Esophagus squamous epithelium (tissue), 5 donors: Measurements from ENCODE around the gene HEG1. TPM values are rescaled to one million over a fixed set of nuclear protein-coding genes. Genes with fewer than 3 reads are reported as not detected.

Experiments
- DNase-seq: peaks from one replicate; lab custom pipeline; 2025; lab: John Stamatoyannopoulos, UW
- H3K27ac ChIP-seq, 4 donors: fragments of 200-600 bp; sonication (generic); one replicate each; pipeline ENCODE4 v1.5.1; 2016 to 2019; ENCODE audit warnings: mild to moderate bottlenecking in 1 of 4
- H3K27me3 ChIP-seq, 4 donors: fragments of 200-600 bp; sonication (generic); 1 replicate in 3 of 4; 2 replicates in 1 of 4; pipeline versions ENCODE4 v1.5.1 to v1.6.0; 2017 to 2021; ENCODE audit warnings: antibody characterized with exemption in 1 of 4
- H3K36me3 ChIP-seq, 3 donors: fragments of 200-600 bp; sonication (generic); one replicate each; pipeline ENCODE4 v1.5.1; 2016 to 2019
- H3K4me1 ChIP-seq, 3 donors: fragments of 200-600 bp; sonication (generic); one replicate each; pipeline ENCODE4 v1.5.1; 2017 to 2019
- H3K4me3 ChIP-seq, 4 donors: fragments of 200-600 bp; sonication (generic); 1 replicate in 3 of 4; 2 replicates in 1 of 4; pipeline ENCODE4 v1.5.1; 2016 to 2019; ENCODE audit warnings: mild to moderate bottlenecking in 2 of 4, moderate library complexity in 1 of 4
- H3K9me3 ChIP-seq, 3 donors: fragments of 200-600 bp; sonication (generic); one replicate each; pipeline ENCODE4 v1.5.1; 2016 to 2019
- CTCF ChIP-seq, 6 experiments: fragments of 450-650 bp in 4 of 6; fragments of 200-600 bp in 2 of 6; sonication (generic) in 2 of 6; IDR thresholded peaks; one replicate each; pipeline ENCODE4 v1.5.1; 2016 to 2019; ENCODE audit warnings: antibody characterized with exemption in 6 of 6, mild to moderate bottlenecking in 4 of 6, moderate library complexity in 4 of 6
- POLR2A ChIP-seq, 4 donors: fragments of 450-650 bp; IDR thresholded peaks; one replicate each; pipeline ENCODE4 v1.6.1; 2017; ENCODE audit warnings: antibody characterized with exemption in 4 of 4, mild to moderate bottlenecking in 4 of 4, moderate library complexity in 3 of 4
- WGBS, 2 donors: methylation state at CpG; one replicate each; pipeline ENCODE4 v1.1.5; 2018; 5-methylcytosine and 5-hydroxymethylcytosine counted together
- intact Hi-C: fragments of 100-400 bp; cut with DNase I; formaldehyde crosslinking; loops from one replicate; pipeline ENCODE4 v1.15.0; 2022
- total RNA-seq, 4 donors: library from RNA; depleted of rRNA; stranded (reverse); fragments of >200 nt; gene quantifications; one replicate each; pipeline ENCODE4 v1.1.0, GENCODE V29; 2016
- donor health status: DM: yes; HTN: yes; CAD: no.

Gene HEG1
- total RNA-seq, 4 donors from 2014 or later, result 13.3 to 37.2 (median 22.5) TPM

- H3K36me3 ChIP-seq, result no peaks in the 10 kb centered on the region
- DNase-seq, result no peak
- TF ChIP-seq POLR2A (IDR thresholded peaks at IDR 0.05) (no peak), CTCF (IDR thresholded peaks at IDR 0.05) (no peak)
- no peak within 1 kb of the TSS for H3K27ac ChIP-seq
- 66 to 78% methylated on average over 5 of the region's 5 CpGs for WGBS, 2 donors
- no peaks in the 10 kb centered on the region for H3K27me3 ChIP-seq
- H3K4me3 ChIP-seq, result no peak within 1 kb of the TSS
- H3K9me3 ChIP-seq, result no peaks in the 10 kb centered on the region
- H3K4me1 ChIP-seq, result no peaks in the 10 kb centered on the region
- intact Hi-C loops, result no loop called here
Observed at GRCh38 chr3:124934577-124934976, 121.2 kb downstream of the HEG1 start, which contains the start of gene MUC13. Gene MUC13 (minus strand): TSS chr3:124934751. CDS start chr3:124934712, 39 bp downstream.

DNA sequence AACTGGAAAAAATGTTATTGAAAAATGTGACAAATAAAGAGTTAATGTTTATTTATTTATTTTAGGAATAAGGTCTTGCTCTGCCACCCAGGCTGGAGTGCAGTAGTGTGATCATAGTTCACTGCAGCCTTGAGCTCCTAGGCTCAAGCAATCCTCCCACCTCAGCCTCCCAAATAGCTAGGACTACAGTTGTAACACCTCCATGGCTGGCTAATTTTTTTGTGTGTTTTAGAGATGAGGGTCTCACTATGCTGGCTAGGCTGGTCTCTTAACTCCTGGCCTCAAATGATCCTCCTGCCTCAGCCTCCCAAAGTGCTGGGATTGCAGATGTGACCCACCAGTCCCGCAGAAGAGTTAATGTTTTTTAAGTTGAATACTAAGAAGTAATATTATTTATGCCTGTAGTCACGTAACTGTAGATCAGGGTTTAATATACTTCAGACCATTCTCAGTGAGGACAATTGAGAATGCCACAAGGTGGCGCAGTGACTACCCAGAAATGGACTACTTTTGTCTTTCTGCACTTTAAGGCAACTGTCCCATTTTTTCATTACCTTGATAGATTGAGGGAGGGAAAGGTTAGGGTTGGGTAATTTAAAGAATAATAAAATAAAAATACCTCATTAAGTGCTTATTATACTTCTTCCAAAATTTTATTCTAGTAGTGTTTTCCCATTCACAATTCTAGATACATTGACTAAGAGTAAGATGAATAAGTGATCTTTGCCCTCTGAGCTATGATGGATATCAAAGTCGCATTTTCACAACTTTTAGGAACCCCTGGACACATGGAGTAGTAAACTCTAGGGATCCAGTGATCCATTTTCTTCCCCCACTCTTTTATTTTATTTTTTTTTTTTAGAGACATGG is 127.2 kb downstream of the HEG1 start:
- intact Hi-C loops, result loop anchor here (5.0 kb wide), 1 partner anchor 654 kb away; no protein-coding TSS in a partner anchor
- H3K4me3 ChIP-seq, result no peak overlapping the region
- 29 to 31% methylated on average over 4 of the region's 4 CpGs for WGBS, 2 donors
- H3K27ac ChIP-seq, result no peak overlapping the region
- no peaks in the 10 kb centered on the region for H3K9me3 ChIP-seq
- no peaks in the 10 kb centered on the region for H3K36me3 ChIP-seq
- TF ChIP-seq CTCF (IDR thresholded peaks at IDR 0.05), result peak; percentile 34 to 80 (median 75)
- no peak for TF ChIP-seq POLR2A (IDR thresholded peaks at IDR 0.05)
- H3K4me1 ChIP-seq, result no peaks in the 10 kb centered on the region
- H3K27me3 ChIP-seq, result no peaks in the 10 kb centered on the region
- DNase-seq, result no peak

DNA sequence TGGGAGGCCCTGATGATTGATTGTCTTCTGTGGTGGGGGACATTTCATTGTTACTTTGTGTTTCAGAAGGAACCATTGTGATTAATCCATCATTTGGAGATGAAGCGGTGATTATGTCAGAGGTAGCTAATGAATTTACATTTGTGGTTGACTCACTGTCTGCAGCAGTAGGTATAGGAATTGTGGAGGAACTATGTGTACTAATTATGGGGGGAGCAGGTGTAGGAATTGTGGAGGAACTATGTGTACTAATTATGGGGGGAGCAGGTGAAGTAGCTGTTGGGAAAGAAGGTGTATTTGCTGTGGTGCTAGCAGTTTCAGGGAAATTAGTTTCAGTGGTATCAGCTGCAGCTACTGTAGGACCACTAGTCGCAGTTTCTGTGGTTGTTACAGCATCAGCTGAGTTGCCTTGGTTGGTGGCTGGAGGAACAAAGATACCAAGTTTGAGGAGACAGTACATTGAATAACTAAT is 128.2 kb downstream of the HEG1 start:
- DNase-seq, result no peak
- no peaks in the 10 kb centered on the region for H3K27me3 ChIP-seq
- no peaks in the 10 kb centered on the region for H3K9me3 ChIP-seq
- WGBS, 2 donors, result 82 to 85% methylated on average over 2 of the region's 2 CpGs
- intact Hi-C loops, result loop anchor here (5.0 kb wide), 1 partner anchor 655 kb away; no protein-coding TSS in a partner anchor
- no peaks in the 10 kb centered on the region for H3K4me1 ChIP-seq
- H3K4me3 ChIP-seq, result no peak overlapping the region
- no peak for TF ChIP-seq POLR2A (IDR thresholded peaks at IDR 0.05)
- no peak for TF ChIP-seq CTCF (IDR thresholded peaks at IDR 0.05)
- no peaks in the 10 kb centered on the region for H3K36me3 ChIP-seq
- no peak overlapping the region for H3K27ac ChIP-seq

DNA sequence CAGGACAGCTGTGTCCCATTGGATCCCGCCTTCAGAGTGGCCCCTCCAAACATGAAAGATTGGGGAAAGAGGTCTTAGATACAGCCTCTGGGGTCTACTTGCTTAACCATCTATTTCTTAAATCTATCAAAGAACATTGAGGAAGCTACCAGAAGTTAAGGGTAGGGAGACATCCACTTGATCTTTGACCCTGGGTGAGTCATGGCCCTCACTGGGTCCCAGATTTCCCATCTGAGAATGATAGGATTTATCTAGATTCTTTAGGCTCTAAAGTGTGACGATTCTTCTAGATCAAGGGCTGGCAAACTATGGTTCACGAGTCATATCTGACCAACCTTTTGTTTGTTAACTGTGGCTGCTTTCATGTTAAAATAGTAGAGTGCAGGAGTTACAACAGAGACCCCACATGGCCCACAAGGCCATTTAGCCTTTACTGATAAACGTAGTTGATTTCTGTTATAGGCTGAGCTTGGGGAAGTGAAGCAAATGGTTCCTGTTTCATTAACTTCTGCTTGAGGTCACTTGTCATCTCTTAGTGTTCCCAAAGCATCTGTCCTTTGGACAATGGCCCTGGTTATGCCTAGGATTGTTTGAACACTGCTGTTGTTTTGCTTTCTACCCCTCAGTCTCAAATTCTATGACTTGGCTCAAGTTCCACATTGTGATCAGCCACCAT is 129.2 kb downstream of the HEG1 start:
- Histone ChIP-seq H3K27ac (no peak overlapping the region), H3K27me3 (no peaks in the 10 kb centered on the region), H3K36me3 (no peaks in the 10 kb centered on the region), H3K4me3 (no peak overlapping the region), H3K9me3 (no peaks in the 10 kb centered on the region), H3K4me1 (no peaks in the 10 kb centered on the region)
- TF ChIP-seq CTCF (IDR thresholded peaks at IDR 0.05) (no peak), POLR2A (IDR thresholded peaks at IDR 0.05) (no peak)
- intact Hi-C loops, result loop anchor here (5.0 kb wide), 1 partner anchor 656 kb away; no protein-coding TSS in a partner anchor
- no peak for DNase-seq
- 58 to 86% methylated on average over 4 of the region's 4 CpGs for WGBS, 2 donors
